ENCODE data around the gene CNTN1. TPM values are rescaled to one million over a fixed set of nuclear protein-coding genes. Genes with fewer than 3 reads are reported as not detected.

The CNTN1 gene
- total RNA-seq, 3 donors from 2014 or later (not counting 1 experiment from before 2014, with no cell fraction given) = not detected

GRCh38 chr12:40907115-40907527 is 214.9 kb downstream of the CNTN1 start:
- Mint-ChIP-seq H3K27me3 (ENCODE audit: low read depth in 2 of 2) (no peaks in the 10 kb centered on the region), H3K4me3 (no peak overlapping the region), H3K27ac (no peak overlapping the region), H3K36me3 (no peaks in the 10 kb centered on the region), H3K4me1 (no peaks in the 10 kb centered on the region), H3K9me3 (peaks cover 2 to 7% of the 10 kb centered on the region in 2 donors)
- H3K27ac ChIP-seq (ENCODE audit: low read length) = no peak overlapping the region
- WGBS (ENCODE audit: insufficient coverage) = 70% methylated on average over 4 of the region's 4 CpGs
- no peak for ATAC-seq
- no peak overlapping the region for H3K4me3 ChIP-seq (ENCODE audit: low read length)
- TF ChIP-seq, protein P1, sequence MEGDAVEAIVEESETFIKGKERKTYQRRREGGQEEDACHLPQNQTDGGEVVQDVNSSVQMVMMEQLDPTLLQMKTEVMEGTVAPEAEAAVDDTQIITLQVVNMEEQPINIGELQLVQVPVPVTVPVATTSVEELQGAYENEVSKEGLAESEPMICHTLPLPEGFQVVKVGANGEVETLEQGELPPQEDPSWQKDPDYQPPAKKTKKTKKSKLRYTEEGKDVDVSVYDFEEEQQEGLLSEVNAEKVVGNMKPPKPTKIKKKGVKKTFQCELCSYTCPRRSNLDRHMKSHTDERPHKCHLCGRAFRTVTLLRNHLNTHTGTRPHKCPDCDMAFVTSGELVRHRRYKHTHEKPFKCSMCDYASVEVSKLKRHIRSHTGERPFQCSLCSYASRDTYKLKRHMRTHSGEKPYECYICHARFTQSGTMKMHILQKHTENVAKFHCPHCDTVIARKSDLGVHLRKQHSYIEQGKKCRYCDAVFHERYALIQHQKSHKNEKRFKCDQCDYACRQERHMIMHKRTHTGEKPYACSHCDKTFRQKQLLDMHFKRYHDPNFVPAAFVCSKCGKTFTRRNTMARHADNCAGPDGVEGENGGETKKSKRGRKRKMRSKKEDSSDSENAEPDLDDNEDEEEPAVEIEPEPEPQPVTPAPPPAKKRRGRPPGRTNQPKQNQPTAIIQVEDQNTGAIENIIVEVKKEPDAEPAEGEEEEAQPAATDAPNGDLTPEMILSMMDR (IDR thresholded peaks at IDR 0.05) = no peak
- H3K36me3 ChIP-seq (ENCODE audit: control insufficient read depth, insufficient read depth, low read length) = no peaks in the 10 kb centered on the region
- DNase-seq = no peak
- no peaks in the 10 kb centered on the region for H3K9me3 ChIP-seq (ENCODE audit: control insufficient read depth, insufficient read depth, low read length)
- H3K4me1 ChIP-seq (ENCODE audit: control insufficient read depth, insufficient read depth, low read length) = no peaks in the 10 kb centered on the region
- intact Hi-C loops (cut with micrococcal nuclease) = no loop called here
- no peaks in the 10 kb centered on the region for H3K27me3 ChIP-seq (ENCODE audit: control insufficient read depth, insufficient read depth, low read length)

GRCh38 chr12:40911676-40912075 is 219.4 kb downstream of the CNTN1 start:
- Histone ChIP-seq H3K9me3 (ENCODE audit: control insufficient read depth, insufficient read depth, low read length) (no peaks in the 10 kb centered on the region), H3K4me1 (ENCODE audit: control insufficient read depth, insufficient read depth, low read length) (no peaks in the 10 kb centered on the region), H3K27me3 (ENCODE audit: control insufficient read depth, insufficient read depth, low read length) (no peaks in the 10 kb centered on the region), H3K4me3 (ENCODE audit: low read length) (no peak overlapping the region), H3K36me3 (ENCODE audit: control insufficient read depth, insufficient read depth, low read length) (no peaks in the 10 kb centered on the region), H3K27ac (ENCODE audit: low read length) (no peak overlapping the region)
- Mint-ChIP-seq H3K27me3 (ENCODE audit: low read depth in 2 of 2) (no peaks in the 10 kb centered on the region), H3K36me3 (no peaks in the 10 kb centered on the region), H3K27ac (no peak overlapping the region), H3K4me3 (no peak overlapping the region), H3K9me3 (peaks cover 0 to 2% of the 10 kb centered on the region in 2 donors), H3K4me1 (no peaks in the 10 kb centered on the region)
- ATAC-seq (no peak), DNase-seq (no peak)
- TF ChIP-seq, protein P1 (IDR thresholded peaks at IDR 0.05) = no peak
- intact Hi-C loops (cut with micrococcal nuclease) = no loop called here
- 100% methylated on average over 2 of the region's 3 CpGs for WGBS (ENCODE audit: insufficient coverage)

- TF ChIP-seq, protein P1 (IDR thresholded peaks at IDR 0.05) = no peak
- H3K4me1 ChIP-seq (ENCODE audit: control insufficient read depth, insufficient read depth, low read length) = no peaks in the 10 kb centered on the region
- H3K4me1 Mint-ChIP-seq = no peaks in the 10 kb centered on the region
- H3K9me3 Mint-ChIP-seq = no peaks in the 10 kb centered on the region
- no peak overlapping the region for H3K4me3 ChIP-seq (ENCODE audit: low read length)
- intact Hi-C loops (cut with micrococcal nuclease) = no loop called here
- H3K27me3 Mint-ChIP-seq (ENCODE audit: low read depth in 2 of 2) = no peaks in the 10 kb centered on the region
- ATAC-seq = no peak
- no peaks in the 10 kb centered on the region for H3K9me3 ChIP-seq (ENCODE audit: control insufficient read depth, insufficient read depth, low read length)
- no peak overlapping the region for H3K4me3 Mint-ChIP-seq
- no peaks in the 10 kb centered on the region for H3K36me3 Mint-ChIP-seq
- no peaks in the 10 kb centered on the region for H3K36me3 ChIP-seq (ENCODE audit: control insufficient read depth, insufficient read depth, low read length)
- no peak for DNase-seq
- no peak overlapping the region for H3K27ac ChIP-seq (ENCODE audit: low read length)
- H3K27ac Mint-ChIP-seq = no peak overlapping the region
- no CpG with 5 or more reads among the region's 2 CpGs for WGBS (ENCODE audit: insufficient coverage)
- no peaks in the 10 kb centered on the region for H3K27me3 ChIP-seq (ENCODE audit: control insufficient read depth, insufficient read depth, low read length)
These were observed 222.9 kb downstream of the CNTN1 start for GRCh38 chr12:40915172-40915571.

DNA sequence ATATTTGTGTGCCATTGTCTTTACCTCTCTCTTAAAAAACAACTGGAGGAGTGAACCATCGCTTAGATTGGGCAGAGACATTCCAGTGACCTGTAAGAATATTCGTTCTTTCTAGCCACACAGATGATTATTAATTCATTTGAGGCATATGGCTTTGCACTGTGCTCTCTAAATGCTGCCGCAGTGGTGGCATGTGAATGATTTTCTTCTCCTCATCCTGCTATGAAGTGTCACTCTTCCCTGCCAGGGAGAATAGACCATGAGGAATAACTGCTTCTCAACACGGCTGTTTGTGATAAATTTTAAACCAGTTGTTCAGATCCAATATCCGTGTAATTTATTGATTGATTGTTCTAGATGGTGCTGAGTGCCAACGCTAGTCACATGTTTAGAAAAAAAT is 225.3 kb downstream of the CNTN1 start:
- Mint-ChIP-seq H3K9me3 (peaks cover 0 to 3% of the 10 kb centered on the region in 2 donors), H3K27ac (no peak overlapping the region), H3K4me3 (no peak overlapping the region), H3K4me1 (no peaks in the 10 kb centered on the region), H3K36me3 (no peaks in the 10 kb centered on the region), H3K27me3 (ENCODE audit: low read depth in 2 of 2) (no peaks in the 10 kb centered on the region)
- whole genome bisulfite sequencing (ENCODE audit: insufficient coverage) = 84% methylated on average over 6 of the region's 6 CpGs
- no peaks in the 10 kb centered on the region for H3K27me3 ChIP-seq (ENCODE audit: control insufficient read depth, insufficient read depth, low read length)
- DNase-seq (no peak), ATAC-seq (no peak)
- H3K4me1 ChIP-seq (ENCODE audit: control insufficient read depth, insufficient read depth, low read length) = no peaks in the 10 kb centered on the region
- TF ChIP-seq, protein P1 (IDR thresholded peaks at IDR 0.05) = no peak
- no peaks in the 10 kb centered on the region for H3K9me3 ChIP-seq (ENCODE audit: control insufficient read depth, insufficient read depth, low read length)
- H3K4me3 ChIP-seq (ENCODE audit: low read length) = no peak overlapping the region
- H3K36me3 ChIP-seq (ENCODE audit: control insufficient read depth, insufficient read depth, low read length) = no peaks in the 10 kb centered on the region
- H3K27ac ChIP-seq (ENCODE audit: low read length) = no peak overlapping the region
- intact Hi-C loops (cut with micrococcal nuclease) = no loop called here
